LNCAP (cell line): ENCODE data around the gene KLHL30.

ENCODE experiments used
- CTCF ChIP-seq: fragments of 450-650 bp; IDR thresholded peaks from 2 replicates; pipeline ENCODE4 v1.5.1; 2017; ENCODE audit warnings: mild to moderate bottlenecking

Gene KLHL30

GRCh38 chr2:238160206-238161129, 22.0 kb downstream of the KLHL30 start:
- no peak for TF ChIP-seq CTCF

GRCh38 chr2:238161291-238162051, 23.0 kb downstream of the KLHL30 start:
- TF ChIP-seq CTCF = no peak

- no peak for TF ChIP-seq CTCF
Measured at GRCh38 chr2:238162251-238162845, 23.9 kb downstream of the KLHL30 start.

- no peak for TF ChIP-seq CTCF
Measured at GRCh38 chr2:238162846-238163441, 24.5 kb downstream of the KLHL30 start.

- TF ChIP-seq CTCF = no peak
Measured at GRCh38 chr2:238163481-238164198, 25.2 kb downstream of the KLHL30 start.

- TF ChIP-seq CTCF = no peak
Measured at GRCh38 chr2:238164906-238165287, 26.4 kb downstream of the KLHL30 start.
